HEK293T (cell line): ENCODE measurements around the gene DPH6.

Experiments used
- HDGF ChIP-seq: fragments of 450-650 bp; IDR thresholded peaks from 2 replicates; pipeline ENCODE4 v1.6.1; 2017; ENCODE audit warnings: antibody characterized with exemption, borderline replicate concordance
- NFRKB ChIP-seq: fragments of 450-650 bp; IDR thresholded peaks from 2 replicates; pipeline ENCODE4 v1.6.1; 2016; ENCODE audit warnings: mild to moderate bottlenecking, moderate library complexity
- SP1 ChIP-seq: fragments of 450-650 bp; IDR thresholded peaks from 2 replicates; pipeline ENCODE4 v1.6.1; 2017
- SUZ12 ChIP-seq: fragments of 450-650 bp; IDR thresholded peaks from 2 replicates; pipeline ENCODE4 v1.6.1; 2016; ENCODE audit warnings: mild to moderate bottlenecking

DNA sequence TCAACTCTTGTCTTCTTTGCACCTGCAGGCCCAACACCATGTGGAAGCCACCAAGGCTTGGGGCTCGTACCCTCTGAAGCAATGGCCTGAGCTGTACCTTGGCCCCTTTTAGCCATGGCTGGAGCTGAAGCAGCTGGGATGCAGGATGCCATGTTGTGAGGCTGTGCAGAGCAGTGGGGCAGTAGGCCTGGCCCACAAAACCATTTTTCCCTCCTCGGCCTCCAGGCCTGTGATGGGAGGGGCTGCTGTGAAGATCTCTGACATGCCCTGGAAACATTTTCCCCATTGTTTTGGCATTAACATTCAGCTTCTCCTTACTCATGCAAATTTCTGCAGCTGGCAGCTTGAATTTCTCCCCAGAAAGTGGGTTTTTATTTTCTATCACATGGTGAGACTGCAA is 58.5 kb downstream of the DPH6 start:
- no peak for TF ChIP-seq NFRKB
- TF ChIP-seq SP1 = no peak
- TF ChIP-seq SUZ12 = no peak
- no peak for TF ChIP-seq HDGF
